ENCODE measurements around the gene OBSL1. TPM values are rescaled to one million over a fixed set of nuclear protein-coding genes. Genes with fewer than 3 reads are reported as not detected.
A peak's percentile ranks its signal among the peaks of the same experiment; 100 is the strongest.

Gene OBSL1
- total RNA-seq, 4 donors from 2014 or later = 51.9 to 123 (median 99.2) TPM

GRCh38 chr2:219569635-219570034, 1.7 kb downstream of the OBSL1 start:
- peak overlapping the region; percentile 73 to 87 (median 82) for H3K4me3 ChIP-seq
- WGBS = 81% methylated on average over 6 of the region's 6 CpGs
- H3K9me3 ChIP-seq = no peaks in the 10 kb centered on the region
- TF ChIP-seq POLR2AphosphoS5 (IDR thresholded peaks at IDR 0.05) (no peak), EP300 (IDR thresholded peaks at IDR 0.05) (no peak), POLR2A (IDR thresholded peaks at IDR 0.05; ENCODE audit: low read depth) (no peak)
- TF ChIP-seq, protein P1, sequence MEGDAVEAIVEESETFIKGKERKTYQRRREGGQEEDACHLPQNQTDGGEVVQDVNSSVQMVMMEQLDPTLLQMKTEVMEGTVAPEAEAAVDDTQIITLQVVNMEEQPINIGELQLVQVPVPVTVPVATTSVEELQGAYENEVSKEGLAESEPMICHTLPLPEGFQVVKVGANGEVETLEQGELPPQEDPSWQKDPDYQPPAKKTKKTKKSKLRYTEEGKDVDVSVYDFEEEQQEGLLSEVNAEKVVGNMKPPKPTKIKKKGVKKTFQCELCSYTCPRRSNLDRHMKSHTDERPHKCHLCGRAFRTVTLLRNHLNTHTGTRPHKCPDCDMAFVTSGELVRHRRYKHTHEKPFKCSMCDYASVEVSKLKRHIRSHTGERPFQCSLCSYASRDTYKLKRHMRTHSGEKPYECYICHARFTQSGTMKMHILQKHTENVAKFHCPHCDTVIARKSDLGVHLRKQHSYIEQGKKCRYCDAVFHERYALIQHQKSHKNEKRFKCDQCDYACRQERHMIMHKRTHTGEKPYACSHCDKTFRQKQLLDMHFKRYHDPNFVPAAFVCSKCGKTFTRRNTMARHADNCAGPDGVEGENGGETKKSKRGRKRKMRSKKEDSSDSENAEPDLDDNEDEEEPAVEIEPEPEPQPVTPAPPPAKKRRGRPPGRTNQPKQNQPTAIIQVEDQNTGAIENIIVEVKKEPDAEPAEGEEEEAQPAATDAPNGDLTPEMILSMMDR (IDR thresholded peaks at IDR 0.05) = no peak
- no peak for DNase-seq (ENCODE audit: extremely low spot score)
- peak overlapping the region; percentile 86 to 91 (median 90) for H3K27ac ChIP-seq (replicated peaks in 1 of 4)
- peaks cover 15 to 20% (median 16%) of the 10 kb centered on the region in 4 donors for H3K4me1 ChIP-seq
- H3K36me3 ChIP-seq = peaks cover 0 to 33% (median 15%) of the 10 kb centered on the region in 4 donors
- peaks cover 0 to 2% (median 0%) of the 10 kb centered on the region in 4 donors for H3K27me3 ChIP-seq
- intact Hi-C loops (cut with DNase I) = loop anchor here (2.0 kb wide), 1 partner anchor 27 kb away; the partner anchor contains the start of gene STK11IP

GRCh38 chr2:219569041-219569440, 2.3 kb downstream of the OBSL1 start:
- no peak overlapping the region for H3K27ac ChIP-seq (replicated peaks in 1 of 4)
- H3K36me3 ChIP-seq = peaks cover 0 to 39% (median 21%) of the 10 kb centered on the region in 4 donors
- H3K9me3 ChIP-seq = no peaks in the 10 kb centered on the region
- no peak overlapping the region for H3K4me3 ChIP-seq
- H3K4me1 ChIP-seq = peaks cover 15 to 20% (median 16%) of the 10 kb centered on the region in 4 donors
- intact Hi-C loops (cut with DNase I) = no loop called here
- H3K27me3 ChIP-seq = no peaks in the 10 kb centered on the region
- WGBS = 94% methylated on average over 6 of the region's 6 CpGs
- no peak for DNase-seq (ENCODE audit: extremely low spot score)
- no peak for TF ChIP-seq POLR2AphosphoS5 (IDR thresholded peaks at IDR 0.05)
- TF ChIP-seq POLR2A (IDR thresholded peaks at IDR 0.05; ENCODE audit: low read depth) = no peak
- no peak for TF ChIP-seq EP300 (IDR thresholded peaks at IDR 0.05)
- TF ChIP-seq, protein P1 (IDR thresholded peaks at IDR 0.05) = no peak

GRCh38 chr2:219567791-219568361, 3.5 kb downstream of the OBSL1 start:
- TF ChIP-seq, protein P1 (IDR thresholded peaks at IDR 0.05) = no peak
- TF ChIP-seq POLR2AphosphoS5 (IDR thresholded peaks at IDR 0.05) = no peak
- TF ChIP-seq EP300 (IDR thresholded peaks at IDR 0.05) = no peak
- TF ChIP-seq POLR2A (IDR thresholded peaks at IDR 0.05; ENCODE audit: low read depth) = no peak
- intact Hi-C loops (cut with DNase I) = no loop called here
- 90% methylated on average over 31 of the region's 35 CpGs for WGBS
- DNase-seq (ENCODE audit: extremely low spot score) = no peak
- no peak overlapping the region for H3K4me3 ChIP-seq
- H3K4me1 ChIP-seq = peaks cover 15 to 20% (median 16%) of the 10 kb centered on the region in 4 donors
- H3K27me3 ChIP-seq = no peaks in the 10 kb centered on the region
- no peaks in the 10 kb centered on the region for H3K9me3 ChIP-seq
- peaks cover 0 to 50% (median 32%) of the 10 kb centered on the region in 4 donors for H3K36me3 ChIP-seq
- H3K27ac ChIP-seq (replicated peaks in 1 of 4) = no peak overlapping the region

- TF ChIP-seq POLR2A (IDR thresholded peaks at IDR 0.05; ENCODE audit: low read depth) (no peak), EP300 (IDR thresholded peaks at IDR 0.05) (no peak), POLR2AphosphoS5 (IDR thresholded peaks at IDR 0.05) (no peak)
- TF ChIP-seq, protein P1 (IDR thresholded peaks at IDR 0.05) = no peak
- H3K27me3 ChIP-seq = no peaks in the 10 kb centered on the region
- DNase-seq (ENCODE audit: extremely low spot score) = no peak
- H3K4me1 ChIP-seq = peaks cover 12 to 19% (median 15%) of the 10 kb centered on the region in 4 donors
- 94% methylated on average over 17 of the region's 18 CpGs for WGBS
- H3K36me3 ChIP-seq = peaks cover 0 to 58% (median 39%) of the 10 kb centered on the region in 4 donors
- no peak overlapping the region for H3K27ac ChIP-seq (replicated peaks in 1 of 4)
- H3K4me3 ChIP-seq = no peak overlapping the region
- intact Hi-C loops (cut with DNase I) = no loop called here
- H3K9me3 ChIP-seq = no peaks in the 10 kb centered on the region
These were observed 4.2 kb downstream of the OBSL1 start for GRCh38 chr2:219567131-219567530.
